DMS153 (cell line): ENCODE results near the gene MICALL2.

Experiments
- DNase-seq: peaks from one replicate; lab custom pipeline; 2025; lab: John Stamatoyannopoulos, UW

MICALL2 gene

GRCh38 chr7:1493129-1493528 is 33.9 kb upstream of the MICALL2 start:
- no peak for DNase-seq

- no peak for DNase-seq
These were observed 33.4 kb upstream of the MICALL2 start for GRCh38 chr7:1492640-1493039.

- DNase-seq, result no peak
These were observed 33.0 kb upstream of the MICALL2 start for GRCh38 chr7:1492221-1492620.

DNA sequence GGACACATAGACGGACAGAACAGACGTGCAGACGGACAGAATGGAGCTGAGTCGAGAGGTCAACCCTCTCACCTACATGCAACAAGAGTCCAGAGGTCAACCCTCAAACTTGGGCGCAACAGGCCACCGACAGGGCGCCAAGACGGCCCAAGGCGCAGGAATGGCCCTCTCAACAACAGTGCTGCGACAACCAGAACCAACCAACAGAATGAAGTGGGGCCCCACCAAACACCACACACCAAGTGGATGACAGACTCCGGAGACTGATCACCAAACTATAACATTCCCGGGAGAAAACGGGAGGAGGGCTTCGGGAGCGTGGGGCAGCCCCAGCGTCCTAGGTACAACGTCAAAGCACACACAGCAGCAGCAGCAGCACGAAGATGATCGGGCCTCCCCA is 31.6 kb upstream of the MICALL2 start:
- no peak for DNase-seq

DNA sequence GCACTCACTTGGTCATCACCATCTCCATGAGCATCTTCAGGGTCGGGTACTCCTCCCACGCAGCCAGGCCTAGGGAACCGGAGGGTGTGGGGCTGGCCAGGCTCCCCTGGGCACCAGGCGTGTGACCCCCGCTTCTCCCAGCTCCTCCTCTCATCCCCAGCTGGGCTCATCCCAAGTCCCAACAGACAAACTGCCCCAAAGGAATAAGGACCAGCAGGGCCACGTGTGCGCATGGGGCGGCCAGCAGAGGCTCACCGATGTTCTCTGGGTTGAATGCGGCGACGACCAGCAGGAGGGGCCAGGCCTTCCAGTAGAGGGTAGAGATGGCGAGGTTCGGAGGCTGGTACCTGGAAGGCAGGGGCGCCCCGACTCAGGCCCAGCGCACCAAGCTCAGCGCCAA is 30.1 kb upstream of the MICALL2 start:
- DNase-seq, result no peak

- DNase-seq, result no peak
These were observed 28.7 kb upstream of the MICALL2 start for GRCh38 chr7:1488016-1488415.

- no peak for DNase-seq
These were observed 28.2 kb upstream of the MICALL2 start for GRCh38 chr7:1487466-1487865.

DNA sequence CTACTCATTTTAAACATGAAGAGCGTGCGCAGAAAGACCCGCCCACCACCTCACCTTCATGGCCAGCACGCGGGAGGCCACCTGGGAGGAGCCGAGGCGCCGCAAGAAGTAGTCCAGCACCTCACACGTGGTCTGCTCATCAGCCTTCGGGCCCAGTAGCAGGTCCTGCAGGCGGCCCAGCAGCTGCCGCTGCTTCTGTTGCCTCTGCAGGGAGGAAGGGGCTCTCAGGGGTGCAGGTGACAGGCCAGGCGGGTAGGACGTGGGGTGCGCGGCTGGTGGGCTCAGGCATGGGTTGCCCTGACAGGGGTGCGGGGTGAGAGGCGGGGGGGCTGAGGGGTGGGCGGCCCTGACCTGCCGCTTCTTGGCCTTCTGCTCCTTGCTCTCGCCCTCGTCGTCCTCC is 27.3 kb upstream of the MICALL2 start:
- DNase-seq, result no peak

DNA sequence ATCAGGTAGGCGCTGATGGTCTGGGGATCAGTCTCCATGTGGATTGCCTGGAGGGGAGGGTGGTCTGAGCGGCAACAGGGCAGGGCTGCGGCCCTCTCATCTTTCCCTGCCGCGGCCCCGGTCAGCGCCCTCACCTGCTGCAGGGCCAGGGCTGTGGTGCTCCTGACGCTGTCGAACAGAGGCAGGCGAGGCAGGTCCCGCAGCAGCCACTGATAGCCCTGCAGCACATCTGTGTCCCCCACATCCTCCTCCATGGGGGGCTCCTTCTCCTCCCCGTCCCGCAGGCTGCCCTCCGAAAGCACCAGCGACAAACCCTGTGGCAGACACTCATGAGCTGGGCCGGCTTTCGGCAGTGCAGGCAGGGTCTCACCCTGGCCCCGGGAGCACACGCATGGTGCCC is 25.9 kb upstream of the MICALL2 start:
- no peak for DNase-seq

- DNase-seq, result no peak
These were observed 25.3 kb upstream of the MICALL2 start for GRCh38 chr7:1484569-1484968.

- no peak for DNase-seq
These were observed 24.6 kb upstream of the MICALL2 start for GRCh38 chr7:1483536-1484505.

- DNase-seq, result no peak
These were observed 23.8 kb upstream of the MICALL2 start for GRCh38 chr7:1483079-1483478.

DNA sequence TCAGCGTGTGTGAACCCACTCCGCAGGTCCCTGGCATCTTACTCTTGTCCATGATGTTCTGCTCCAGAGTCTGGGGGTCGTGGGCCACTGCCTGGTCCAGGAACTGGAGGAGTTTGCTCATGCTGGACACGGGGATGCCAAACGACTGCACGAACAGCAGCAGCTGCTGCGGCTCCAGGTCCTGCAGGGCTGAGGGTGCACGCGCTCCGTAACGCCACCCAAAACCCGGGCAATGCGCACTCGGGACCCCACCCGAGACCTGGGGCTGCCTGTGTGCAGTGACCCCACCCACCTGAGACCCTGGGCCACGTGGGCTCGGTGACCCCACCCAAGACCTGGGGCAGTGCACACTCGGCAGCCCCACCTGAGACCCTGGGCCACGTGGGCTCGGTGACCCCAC is 22.0 kb upstream of the MICALL2 start:
- no peak for DNase-seq

DNA sequence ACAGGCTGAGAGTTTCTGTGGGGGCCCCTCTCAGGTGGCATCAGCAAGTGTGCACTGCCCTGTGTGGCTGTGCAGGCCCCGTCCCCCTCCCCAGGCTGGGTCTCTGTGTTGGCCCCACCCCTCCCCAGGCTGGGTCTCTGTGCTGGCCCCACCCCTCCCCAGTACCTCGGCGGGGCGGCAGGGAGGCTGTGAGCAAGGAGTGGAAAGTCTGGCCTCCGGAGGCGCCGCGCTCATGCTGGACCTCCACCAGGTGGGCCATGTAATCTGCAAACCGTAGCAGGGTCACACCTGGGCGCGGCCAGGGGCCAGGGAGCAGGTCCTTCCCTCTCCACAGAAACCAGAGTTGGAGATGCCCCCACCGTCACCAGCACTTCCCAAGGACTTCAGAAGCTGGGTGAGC is 21.4 kb upstream of the MICALL2 start:
- no peak for DNase-seq

GRCh38 chr7:1479287-1479686 is 20.0 kb upstream of the MICALL2 start:
- no peak for DNase-seq

GRCh38 chr7:1478480-1478879 is 19.2 kb upstream of the MICALL2 start:
- DNase-seq, result no peak

DNA sequence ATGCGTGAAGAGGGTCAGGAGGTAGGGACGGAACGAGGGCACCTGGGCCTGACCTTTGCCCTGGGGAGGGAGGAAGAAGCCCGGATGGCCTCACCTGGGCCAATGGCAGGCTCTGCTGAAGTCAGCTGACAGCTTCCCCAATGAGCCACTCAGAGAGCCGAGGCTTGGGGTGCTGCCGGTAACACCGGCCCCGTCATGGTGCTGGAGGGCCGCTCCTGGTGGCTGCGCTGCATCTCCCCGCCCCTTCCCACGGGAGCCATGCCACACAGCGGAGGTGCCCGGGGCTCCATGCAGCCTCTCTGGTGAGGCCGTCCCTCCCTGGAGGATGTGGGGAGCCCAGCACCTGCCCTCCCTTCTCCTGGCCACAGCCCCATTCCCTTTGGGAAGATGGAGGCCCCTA is 17.6 kb upstream of the MICALL2 start:
- DNase-seq, result no peak

- no peak for DNase-seq
These were observed 16.7 kb upstream of the MICALL2 start for GRCh38 chr7:1475991-1476390.

DNA sequence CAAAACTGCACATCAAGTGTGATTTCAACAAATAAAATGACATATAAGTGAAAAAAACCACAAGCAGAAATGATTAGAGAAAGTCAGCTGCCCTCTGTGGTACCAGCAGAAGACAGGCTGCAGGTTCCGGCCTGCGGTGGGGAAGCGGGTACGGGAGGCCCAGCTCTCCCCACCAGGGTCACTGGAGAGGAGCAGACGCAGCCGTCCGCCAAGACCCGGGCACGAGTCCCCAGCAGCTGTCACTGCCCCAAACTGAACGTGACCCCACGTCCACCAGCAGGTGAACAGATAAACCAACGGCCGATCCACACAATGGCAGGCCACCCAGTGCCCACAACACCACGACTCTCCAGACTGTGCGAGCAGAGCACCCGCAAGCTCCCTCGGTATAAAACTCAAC is 16.1 kb upstream of the MICALL2 start:
- DNase-seq, result no peak

- DNase-seq, result no peak
These were observed 15.5 kb upstream of the MICALL2 start for GRCh38 chr7:1474736-1475135.

DNA sequence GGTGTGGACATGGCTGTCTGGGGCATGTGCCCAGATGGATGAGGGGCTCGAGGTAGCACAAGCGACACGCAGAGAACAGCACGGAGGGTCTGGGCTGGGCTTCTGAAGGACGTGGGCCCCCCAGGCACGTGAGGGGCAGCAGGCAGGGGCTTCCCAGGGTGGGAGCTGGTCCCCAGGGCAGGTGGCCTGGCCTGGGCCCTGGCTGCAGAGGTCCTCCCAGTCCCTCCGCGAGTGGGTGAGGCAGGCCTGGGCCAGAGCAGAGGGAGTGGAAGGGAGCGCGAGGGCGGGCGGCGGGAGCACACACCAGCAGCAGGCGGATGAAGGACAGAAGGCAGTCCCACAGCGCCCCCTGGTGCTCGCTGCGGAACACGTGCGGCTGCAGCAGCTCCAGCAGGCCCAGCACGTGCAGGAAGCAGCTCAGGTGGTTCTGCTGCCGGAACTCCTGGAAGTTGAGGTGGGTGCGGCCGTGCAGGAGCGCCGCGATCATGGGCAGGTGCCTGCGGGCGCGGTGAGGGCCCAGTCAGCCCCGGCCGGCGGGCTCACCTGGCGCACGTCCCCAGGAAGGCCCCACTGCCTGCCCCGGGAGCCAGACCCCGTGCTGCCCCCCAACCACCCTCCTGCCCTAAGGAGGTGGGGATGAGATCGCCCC is 14.7 kb upstream of the MICALL2 start:
- peak; percentile 88 for DNase-seq

DNA sequence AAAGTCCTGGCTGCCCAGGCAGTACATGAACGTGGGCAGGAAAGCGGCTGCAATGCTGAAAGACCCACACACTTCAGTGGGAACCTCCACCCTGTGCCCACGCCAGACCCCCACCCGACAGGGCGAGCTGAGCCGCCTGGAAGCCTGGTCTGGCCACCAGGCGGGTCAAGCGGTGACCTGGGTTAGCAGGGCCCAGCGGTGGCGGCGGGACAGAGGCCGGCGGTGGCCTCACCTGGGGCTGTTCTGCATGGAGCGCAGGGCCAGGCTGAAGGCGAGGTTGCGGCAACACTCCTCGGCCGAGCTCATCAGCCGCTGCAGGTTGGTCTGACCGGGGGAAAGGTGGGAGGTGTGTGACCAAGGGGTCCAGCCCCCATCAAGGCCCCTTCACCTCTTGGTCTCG is 11.6 kb upstream of the MICALL2 start:
- no peak for DNase-seq

- DNase-seq, result no peak
These were observed 9.5 kb upstream of the MICALL2 start for GRCh38 chr7:1468643-1469298.
